Measurements from ENCODE around the gene PBOV1. TPM values are rescaled to one million over a fixed set of nuclear protein-coding genes. Genes with fewer than 3 reads are reported as not detected.

PBOV1 gene
- total RNA-seq, 1 experiment from 2014 or later = not detected

DNA sequence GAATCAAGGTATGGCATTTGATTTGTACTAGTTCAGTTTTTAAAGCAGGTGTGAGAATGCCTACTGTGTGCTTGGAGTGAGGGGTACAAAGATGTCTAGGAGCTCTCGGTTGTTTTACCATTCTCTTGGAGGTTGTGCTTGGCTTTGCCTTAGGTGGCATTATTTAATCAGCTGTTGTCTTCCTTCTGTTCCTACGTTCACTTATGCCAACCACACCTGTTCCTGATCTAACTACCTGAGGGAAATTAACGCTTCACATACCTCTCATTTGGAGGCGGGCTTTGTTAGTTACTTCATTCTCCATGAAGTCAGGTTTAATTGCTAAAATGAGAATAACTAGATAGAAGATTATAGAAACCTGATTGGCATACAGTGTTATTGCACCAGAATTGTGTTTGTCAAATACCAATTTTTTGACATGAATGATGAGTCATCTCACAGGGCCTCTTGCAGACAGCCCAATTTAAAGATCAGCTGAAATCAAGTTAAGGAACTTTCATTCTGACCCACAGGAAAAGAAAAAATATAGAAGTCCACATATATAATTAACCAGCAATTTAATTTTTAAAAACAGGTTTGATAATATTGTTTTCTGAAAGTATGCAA, 24.8 kb upstream of the PBOV1 start:
- Histone ChIP-seq H3K4me3 (no peak overlapping the region), H3K27me3 (no peaks in the 10 kb centered on the region), H3K36me3 (no peaks in the 10 kb centered on the region; the same call in 1 of the 2 replicates), H3K9me3 (no peaks in the 10 kb centered on the region)
- DNase-seq = no peak

DNA sequence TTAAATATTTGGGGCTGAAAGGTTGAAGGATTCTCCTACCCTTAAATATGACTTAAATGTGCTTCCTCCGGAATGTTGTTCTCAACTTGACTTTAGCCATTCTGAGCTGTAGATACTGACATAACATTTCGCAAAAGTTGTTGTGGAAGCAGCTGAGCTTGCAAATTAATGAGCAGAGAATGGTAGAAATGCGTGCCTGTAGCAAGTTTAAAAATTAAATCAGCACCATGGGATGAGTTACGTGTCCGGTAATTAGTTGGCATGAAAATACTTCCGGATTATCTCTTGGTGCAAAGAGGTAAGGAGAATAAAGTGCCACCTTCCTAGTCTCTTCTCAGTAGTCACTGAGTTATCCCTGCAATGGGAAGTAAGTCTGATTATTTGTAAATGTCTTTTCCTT, 23.6 kb upstream of the PBOV1 start:
- Histone ChIP-seq H3K4me3 (no peak overlapping the region), H3K9me3 (no peaks in the 10 kb centered on the region)

GRCh38 chr6:138241381-138241780, 23.1 kb upstream of the PBOV1 start:
- no peaks in the 10 kb centered on the region; the same call in 1 of the 2 replicates for H3K36me3 ChIP-seq
- H3K4me3 ChIP-seq = no peak overlapping the region
- no peaks in the 10 kb centered on the region for H3K27me3 ChIP-seq
- H3K9me3 ChIP-seq = no peaks in the 10 kb centered on the region
- no peak for DNase-seq

More for the DNA sequence above, 23.6 kb upstream of the PBOV1 start:
- Histone ChIP-seq H3K36me3 (no peaks in the 10 kb centered on the region; the same call in 1 of the 2 replicates), H3K27me3 (no peaks in the 10 kb centered on the region)
- DNase-seq = no peak

DNA sequence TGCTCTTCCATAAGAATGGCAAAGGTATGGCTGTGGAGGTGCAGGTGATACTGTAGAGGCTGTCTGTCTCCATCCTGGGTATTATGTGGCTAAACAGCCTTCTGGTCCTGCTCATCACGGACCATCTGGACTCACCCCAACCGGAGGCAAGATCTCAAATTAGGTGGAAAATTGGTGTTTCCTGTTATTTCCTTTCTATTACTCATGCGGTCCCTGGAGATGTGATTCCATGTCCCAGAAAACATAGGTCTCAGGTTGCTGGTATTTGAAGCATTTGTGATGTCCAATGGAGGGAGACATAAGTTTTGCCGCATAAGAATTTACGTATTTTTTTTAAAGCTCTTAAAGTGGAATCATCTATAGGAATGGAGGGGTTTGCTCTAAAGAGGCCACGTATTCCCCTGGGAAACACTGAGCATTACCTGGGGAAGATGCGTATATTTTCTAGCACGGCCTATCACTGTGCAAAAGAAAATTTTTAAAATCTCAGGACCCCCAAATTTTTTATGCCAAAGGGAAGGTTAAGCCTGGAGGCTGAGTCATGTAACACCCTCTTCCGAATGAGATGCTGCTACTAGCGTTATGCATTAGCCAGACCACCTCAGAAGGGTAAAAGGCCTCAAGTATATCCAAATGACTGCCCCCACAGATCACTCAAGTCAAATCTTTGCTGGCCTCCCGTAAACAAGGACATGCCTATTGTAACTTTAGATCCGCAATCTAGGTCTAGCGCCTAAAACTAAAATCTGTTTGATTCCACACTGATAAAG, 22.4 kb upstream of the PBOV1 start:
- H3K4me3 ChIP-seq = no peak overlapping the region
- no peaks in the 10 kb centered on the region for H3K27me3 ChIP-seq
- H3K36me3 ChIP-seq = no peaks in the 10 kb centered on the region; the same call in 1 of the 2 replicates
- H3K9me3 ChIP-seq = no peaks in the 10 kb centered on the region
- peak; percentile 4 for DNase-seq

DNA sequence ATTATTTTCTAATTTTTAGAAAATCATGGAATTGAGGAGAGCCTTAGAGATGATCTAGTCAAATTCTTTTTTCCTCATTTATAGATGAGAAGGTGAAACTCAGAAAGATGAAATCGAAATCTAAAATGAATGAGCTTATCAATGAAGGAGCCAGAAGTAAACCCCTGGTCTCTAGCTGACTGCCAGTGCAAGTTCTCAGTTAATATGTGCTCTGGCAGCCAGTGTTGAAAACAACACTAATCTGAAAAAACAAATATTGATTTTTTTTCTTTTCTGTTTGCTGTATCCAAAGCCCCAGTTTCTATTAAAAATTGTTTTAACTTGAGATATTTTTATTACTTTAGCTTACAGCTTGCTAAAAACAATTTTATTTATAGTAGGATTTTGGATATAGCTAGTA, 21.5 kb upstream of the PBOV1 start:
- no peaks in the 10 kb centered on the region for H3K36me3 ChIP-seq
- no peak for DNase-seq
- H3K4me3 ChIP-seq = no peak overlapping the region
- no peaks in the 10 kb centered on the region for H3K9me3 ChIP-seq
- H3K27me3 ChIP-seq = no peaks in the 10 kb centered on the region

- DNase-seq = no peak
- Histone ChIP-seq H3K4me3 (no peak overlapping the region), H3K27me3 (no peaks in the 10 kb centered on the region), H3K9me3 (no peaks in the 10 kb centered on the region), H3K36me3 (no peaks in the 10 kb centered on the region)
These were observed 20.1 kb upstream of the PBOV1 start for GRCh38 chr6:138238368-138238767.

DNA sequence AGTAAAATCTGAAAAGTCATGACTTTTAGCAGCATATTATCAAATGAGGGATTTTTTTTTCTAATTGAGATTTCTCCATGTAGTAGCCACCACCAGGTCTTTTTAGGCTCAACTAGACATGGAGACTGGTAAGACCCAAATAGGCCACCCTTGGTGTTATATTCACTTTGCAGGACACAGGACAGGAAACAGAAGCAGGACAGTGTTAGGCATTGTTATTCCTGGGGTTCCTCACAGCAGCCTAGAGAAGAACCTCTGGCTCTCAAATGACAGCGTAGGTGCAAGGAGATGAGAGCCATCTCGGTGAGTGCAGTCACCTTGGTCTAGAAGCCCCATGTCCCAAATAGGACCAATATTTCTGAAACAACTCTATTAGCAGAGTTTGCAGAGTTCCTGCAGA, 19.2 kb upstream of the PBOV1 start:
- no peak overlapping the region for H3K4me3 ChIP-seq
- no peaks in the 10 kb centered on the region for H3K9me3 ChIP-seq
- no peak for DNase-seq
- no peaks in the 10 kb centered on the region for H3K27me3 ChIP-seq
- H3K36me3 ChIP-seq = no peaks in the 10 kb centered on the region

DNA sequence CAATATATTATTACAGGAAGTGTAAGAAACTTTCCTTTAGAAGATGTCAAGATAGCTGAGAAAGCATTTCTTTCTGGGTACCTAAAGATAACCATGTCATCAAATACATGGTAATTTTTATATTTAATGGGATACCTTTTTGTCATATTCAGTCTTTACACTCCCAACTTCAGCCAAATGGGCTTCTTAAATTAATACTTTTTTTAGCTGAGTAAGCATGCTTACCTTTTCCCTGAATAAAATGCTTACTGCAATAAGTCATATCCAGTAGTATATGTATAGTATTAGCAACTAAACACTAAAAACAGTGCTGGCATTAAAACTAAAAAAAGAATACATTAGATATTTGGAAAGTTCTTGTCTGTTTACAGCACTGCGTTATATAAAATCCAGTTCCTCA, 17.4 kb upstream of the PBOV1 start:
- Histone ChIP-seq H3K27me3 (no peaks in the 10 kb centered on the region), H3K9me3 (no peaks in the 10 kb centered on the region), H3K4me3 (no peak overlapping the region), H3K36me3 (no peaks in the 10 kb centered on the region)
- no peak for DNase-seq

DNA sequence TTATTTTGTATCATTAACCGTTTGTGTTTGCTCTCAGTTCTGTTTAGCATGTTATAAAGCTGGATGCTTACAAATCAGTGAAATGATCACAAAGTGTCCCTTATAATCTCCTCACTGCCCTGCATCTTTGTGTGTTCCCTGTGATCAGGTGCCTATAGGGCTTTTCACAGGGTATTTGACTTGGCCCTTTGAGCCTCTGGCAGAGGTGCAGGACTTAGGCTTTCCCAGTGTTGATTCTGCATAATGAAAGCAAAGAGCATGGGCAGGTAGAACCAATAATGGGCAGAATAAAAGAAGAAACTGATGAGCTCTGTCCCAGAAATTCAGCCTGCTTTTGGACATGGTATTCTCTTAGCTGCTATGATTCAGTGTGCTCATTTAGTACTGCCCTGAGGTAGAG, 16.9 kb upstream of the PBOV1 start:
- no peaks in the 10 kb centered on the region for H3K9me3 ChIP-seq
- no peak overlapping the region for H3K4me3 ChIP-seq
- no peaks in the 10 kb centered on the region for H3K27me3 ChIP-seq
- H3K36me3 ChIP-seq = no peaks in the 10 kb centered on the region
- DNase-seq = no peak

- Histone ChIP-seq H3K36me3 (no peaks in the 10 kb centered on the region), H3K4me3 (no peak overlapping the region), H3K27me3 (no peaks in the 10 kb centered on the region), H3K9me3 (no peaks in the 10 kb centered on the region)
- DNase-seq = no peak
These were observed 16.1 kb upstream of the PBOV1 start for GRCh38 chr6:138234363-138234762.

DNA sequence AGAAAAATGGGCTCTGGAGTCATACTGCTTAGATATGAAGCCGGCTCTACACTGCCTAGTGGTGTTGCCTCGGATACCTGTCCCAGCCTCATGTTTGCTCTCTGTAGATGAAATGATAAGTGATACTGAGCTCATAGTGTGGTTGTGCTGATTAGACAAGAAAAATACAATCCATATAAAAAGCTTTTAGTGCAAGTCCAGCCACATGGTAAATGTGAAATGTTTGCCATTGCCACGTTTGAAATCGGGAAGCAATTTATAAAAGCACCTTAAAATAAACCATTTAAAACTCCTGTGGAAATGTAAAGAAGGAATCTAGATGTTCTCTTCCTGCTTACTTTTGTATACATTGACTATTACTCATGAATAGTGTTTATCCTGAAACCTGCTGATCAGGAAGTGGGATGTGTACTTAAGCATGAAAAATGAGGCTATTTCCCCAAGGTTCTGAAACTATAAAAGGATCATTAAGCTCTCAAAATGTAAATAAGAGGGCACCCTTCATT, 13.1 kb upstream of the PBOV1 start:
- H3K9me3 ChIP-seq = no peaks in the 10 kb centered on the region
- H3K36me3 ChIP-seq = no peaks in the 10 kb centered on the region
- no peaks in the 10 kb centered on the region for H3K27me3 ChIP-seq
- no peak for DNase-seq
- no peak overlapping the region for H3K4me3 ChIP-seq

DNA sequence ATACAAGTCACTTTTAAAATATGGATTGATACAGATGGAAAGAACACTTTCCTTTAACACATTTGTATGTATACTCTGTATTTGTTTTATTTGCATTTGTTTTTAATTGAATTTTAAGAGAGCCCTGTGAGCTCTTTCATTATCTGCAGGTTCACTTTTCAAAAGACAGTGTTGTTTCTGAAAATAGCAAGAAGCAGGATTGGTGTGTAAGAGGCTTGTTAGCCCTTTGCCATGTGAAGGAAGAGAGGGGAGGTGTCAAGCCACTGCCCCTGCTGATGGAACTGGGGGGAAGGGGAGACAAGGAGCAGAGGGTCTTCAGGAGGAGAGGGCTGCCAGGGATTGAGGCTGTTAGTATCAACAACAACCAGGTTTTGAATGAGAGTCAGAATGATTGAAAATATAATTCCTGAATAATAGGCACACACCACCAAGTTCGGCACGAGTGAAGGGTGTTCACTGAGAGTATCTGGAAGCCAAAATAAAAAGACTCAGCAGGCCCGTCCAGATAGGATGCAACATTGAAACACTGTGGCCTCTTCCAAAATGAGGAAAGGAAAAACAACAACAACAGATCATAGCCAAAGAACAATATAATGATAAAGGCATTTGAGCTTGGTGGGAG, 12.6 kb upstream of the PBOV1 start:
- H3K27me3 ChIP-seq = no peaks in the 10 kb centered on the region
- no peak overlapping the region for H3K4me3 ChIP-seq
- no peaks in the 10 kb centered on the region for H3K36me3 ChIP-seq
- H3K9me3 ChIP-seq = no peaks in the 10 kb centered on the region
- DNase-seq = no peak

- no peaks in the 10 kb centered on the region for H3K9me3 ChIP-seq
- no peaks in the 10 kb centered on the region for H3K36me3 ChIP-seq
- no peak overlapping the region for H3K4me3 ChIP-seq
- DNase-seq = no peak
- no peaks in the 10 kb centered on the region for H3K27me3 ChIP-seq
These were observed 11.9 kb upstream of the PBOV1 start for GRCh38 chr6:138230221-138230620.

GRCh38 chr6:138229663-138230179, 11.4 kb upstream of the PBOV1 start:
- Histone ChIP-seq H3K9me3 (no peaks in the 10 kb centered on the region), H3K27me3 (no peaks in the 10 kb centered on the region), H3K36me3 (no peaks in the 10 kb centered on the region), H3K4me3 (no peak overlapping the region)
- no peak for DNase-seq

DNA sequence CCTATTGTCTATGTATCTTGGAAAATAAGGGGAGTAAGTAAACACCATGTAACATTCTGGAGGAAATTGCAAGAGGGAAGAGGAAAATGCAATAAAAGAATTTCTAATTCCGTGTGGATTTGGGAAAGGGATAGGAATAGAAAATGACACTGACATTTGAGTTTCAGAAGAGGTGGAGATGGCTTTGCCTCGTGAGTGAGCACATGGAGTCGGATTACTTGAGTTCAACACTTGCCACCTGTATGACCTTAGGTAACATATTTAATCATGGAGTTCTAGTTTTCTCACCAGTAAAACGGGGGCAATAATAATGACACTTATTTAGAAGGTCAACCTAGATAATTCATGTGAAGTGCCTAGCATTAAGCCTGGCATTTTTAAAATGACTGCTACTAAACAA, 10.8 kb upstream of the PBOV1 start:
- no peak overlapping the region for H3K4me3 ChIP-seq
- H3K27me3 ChIP-seq = no peaks in the 10 kb centered on the region
- no peaks in the 10 kb centered on the region for H3K36me3 ChIP-seq
- no peaks in the 10 kb centered on the region for H3K9me3 ChIP-seq
- DNase-seq = no peak

- Histone ChIP-seq H3K27me3 (no peaks in the 10 kb centered on the region), H3K36me3 (no peaks in the 10 kb centered on the region), H3K9me3 (no peaks in the 10 kb centered on the region), H3K4me3 (no peak overlapping the region)
- DNase-seq = no peak
These were observed 9.1 kb upstream of the PBOV1 start for GRCh38 chr6:138227316-138227781.

DNA sequence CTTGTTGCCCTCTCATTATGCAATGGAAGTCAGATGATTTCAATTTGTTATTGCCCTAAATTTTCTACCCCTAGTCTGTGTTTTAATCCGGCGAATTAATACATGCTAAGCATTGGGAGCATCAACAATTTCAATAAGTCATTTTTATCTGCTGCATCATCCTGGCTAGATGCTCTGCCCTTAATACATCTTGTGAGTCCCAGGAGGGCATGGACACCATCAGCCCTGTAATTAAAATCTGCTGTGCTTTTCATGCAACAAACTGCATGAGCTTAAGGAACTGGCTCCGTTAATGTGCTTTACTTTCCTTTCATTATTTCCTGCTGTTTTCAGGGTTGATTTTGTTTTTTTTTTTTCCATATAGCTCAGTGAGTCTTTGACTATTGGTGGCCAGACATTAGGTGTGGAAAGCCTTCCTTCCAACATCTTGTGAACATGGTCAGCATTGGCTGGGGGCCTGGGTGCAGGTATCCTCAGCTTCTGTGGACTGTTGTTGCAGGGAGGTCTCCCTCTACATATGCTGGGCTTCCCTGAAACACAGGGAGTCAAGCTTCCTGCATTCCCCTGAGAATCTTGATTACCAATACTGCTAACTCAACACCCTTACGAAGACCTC, 8.5 kb upstream of the PBOV1 start:
- DNase-seq = no peak
- Histone ChIP-seq H3K4me3 (no peak overlapping the region), H3K36me3 (no peaks in the 10 kb centered on the region), H3K27me3 (no peaks in the 10 kb centered on the region), H3K9me3 (no peaks in the 10 kb centered on the region)

Measured in MG63 (cell line).